ENCODE measurements around the gene GADD45B.

- TF ChIP-seq CTCF (IDR thresholded peaks at IDR 0.05) (no peak), POLR2AphosphoS5 (IDR thresholded peaks at IDR 0.05; ENCODE audit: low read depth, low read length) (no peak), TCF7L2 (IDR thresholded peaks at IDR 0.05; ENCODE audit: low read depth, low read length) (no peak)
Measured at GRCh38 chr19:2512523-2513431, 36.9 kb downstream of the GADD45B start.

Data from Panc1 (cell line).